Neural progenitor cell (in vitro differentiated cells): ENCODE measurements around the gene MACROD2. TPM values are rescaled to one million over a fixed set of nuclear protein-coding genes. Genes with fewer than 3 reads are reported as not detected.
A peak's percentile ranks its signal among the peaks of the same experiment; 100 is the strongest.

ENCODE experiments used
- DNase-seq: peaks from one replicate; pipeline ENCODE4 v3.0.0-alpha.2; 2016; ENCODE audit warnings: low spot score
- H2AFZ ChIP-seq: fragments of 200-600 bp; sonication (generic); replicated peaks from 2 replicates; pipeline ENCODE4 v1.6.1; 2016; ENCODE audit warnings: antibody characterized with exemption
- H3F3A ChIP-seq: fragments of 200-600 bp; sonication (generic); 2 replicates; pipeline ENCODE4 v1.6.1; 2016; ENCODE audit warnings: antibody characterized with exemption, low read depth
- H3K27ac ChIP-seq: fragments of 200-600 bp; sonication (generic); 2 replicates; pipeline ENCODE4 v1.5.1; 2016; ENCODE audit warnings: mild to moderate bottlenecking
- H3K27me3 ChIP-seq: fragments of 200-600 bp; sonication (generic); 2 replicates; pipeline ENCODE4 v1.6.1; 2016; ENCODE audit warnings: mild to moderate bottlenecking, moderate library complexity
- H3K36me3 ChIP-seq: fragments of 200-600 bp; sonication (generic); 2 replicates; pipeline ENCODE4 v1.5.1; 2016
- H3K4me1 ChIP-seq: fragments of 200-600 bp; sonication (generic); 2 replicates; pipeline ENCODE4 v1.6.1; 2016; ENCODE audit warnings: mixed run types
- H3K4me2 ChIP-seq: fragments of 200-600 bp; sonication (generic); 2 replicates; pipeline ENCODE4 v1.6.1; 2016
- H3K4me3 ChIP-seq: fragments of 200-600 bp; sonication (generic); 2 replicates; pipeline ENCODE4 v1.5.1; 2016
- H3K79me2 ChIP-seq: fragments of 200-600 bp; sonication (generic); 2 replicates; pipeline ENCODE4 v1.6.1; 2016; ENCODE audit warnings: low read depth
- H3K9ac ChIP-seq: fragments of 200-600 bp; sonication (generic); 2 replicates; pipeline ENCODE4 v1.6.1; 2016
- H3K9me3 ChIP-seq: fragments of 200-600 bp; sonication (generic); 2 replicates; pipeline ENCODE4 v1.5.1; 2016; ENCODE audit warnings: low read depth
- H4K20me1 ChIP-seq: fragments of 200-600 bp; sonication (generic); 2 replicates; pipeline ENCODE4 v1.6.1; 2016; ENCODE audit warnings: low read depth
- H3K27ac Mint-ChIP-seq: 3 replicates; pipeline ENCODE4 v1.8.0; 2021; ENCODE audit warnings: mixed read lengths
- H3K27me3 Mint-ChIP-seq: 2 replicates; pipeline ENCODE4 v1.8.0; 2022; ENCODE audit warnings: low read depth, mild to moderate bottlenecking, inconsistent platforms, moderate library complexity, mixed read lengths; ENCODE audit not compliant: insufficient read depth
- H3K36me3 Mint-ChIP-seq: 3 replicates; pipeline ENCODE4 v1.8.0; 2021; ENCODE audit warnings: mixed read lengths
- H3K4me1 Mint-ChIP-seq: 3 replicates; pipeline ENCODE4 v1.8.0; 2021; ENCODE audit warnings: mixed read lengths
- H3K4me3 Mint-ChIP-seq: 3 replicates; pipeline ENCODE4 v1.8.0; 2021; ENCODE audit warnings: mild to moderate bottlenecking, moderate library complexity, mixed read lengths
- H3K9me3 Mint-ChIP-seq: 3 replicates; pipeline ENCODE4 v1.8.0; 2020; ENCODE audit warnings: mixed read lengths
- CTCF ChIP-seq: fragments of 200-600 bp; sonication (generic); IDR thresholded peaks from 2 replicates; pipeline ENCODE4 v1.5.1; 2017; ENCODE audit warnings: antibody characterized with exemption, mild to moderate bottlenecking
- EZH2 ChIP-seq: fragments of 200-600 bp; sonication (generic); IDR thresholded peaks from 2 replicates; pipeline ENCODE4 v1.6.1; 2017; ENCODE audit warnings: antibody characterized with exemption, mild to moderate bottlenecking, moderate library complexity
- EZH2phosphoT487 ChIP-seq: fragments of 200-600 bp; sonication (generic); IDR thresholded peaks from 2 replicates; pipeline ENCODE4 v1.6.1; 2017; ENCODE audit warnings: antibody characterized with exemption
- total RNA-seq: library from RNA; depleted of rRNA; stranded (reverse); fragments of >200 nt; gene quantifications from 2 replicates; pipeline ENCODE4 v1.2.3, GENCODE V29; 2015; ENCODE audit warnings: low replicate concordance

Gene MACROD2
- total RNA-seq, 1 donor from 2014 or later, result 11.9 TPM

DNA sequence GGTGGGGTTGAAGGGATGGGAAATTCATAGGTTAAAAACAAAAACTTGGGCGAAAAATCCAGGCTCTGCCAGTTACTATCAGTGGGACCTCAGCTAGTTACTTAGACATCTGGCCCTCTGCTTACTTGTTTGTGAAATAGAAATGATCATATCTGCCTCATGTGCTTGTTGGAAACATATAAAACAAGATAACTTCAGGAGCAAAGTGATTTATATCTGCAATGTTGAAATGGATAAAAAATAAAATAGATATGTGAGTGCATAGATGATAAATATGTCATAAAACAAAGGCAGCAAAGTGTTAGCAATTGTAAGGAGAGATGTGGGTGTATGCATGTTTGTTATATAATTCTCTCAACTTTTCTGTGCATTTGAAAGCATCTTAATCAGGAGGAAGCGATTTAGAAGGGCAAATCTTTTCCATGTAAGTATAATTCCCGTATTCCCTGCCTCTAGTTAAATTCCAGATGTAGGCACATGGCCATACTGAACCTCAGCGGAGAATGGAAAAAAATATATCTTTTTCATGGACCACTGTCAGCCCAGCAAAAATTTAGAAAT lies 921.1 kb downstream of the MACROD2 start:
- Mint-ChIP-seq H3K4me3 (no peak overlapping the region), H3K36me3 (no peaks in the 10 kb centered on the region), H3K9me3 (no peaks in the 10 kb centered on the region), H3K4me1 (peaks cover 46% of the 10 kb centered on the region), H3K27me3 (no peaks in the 10 kb centered on the region), H3K27ac (no peak overlapping the region)
- Histone ChIP-seq H3K27ac (no peak overlapping the region), H3K9ac (no peak overlapping the region), H4K20me1 (no peaks in the 10 kb centered on the region), H3K79me2 (no peaks in the 10 kb centered on the region), H2AFZ (peak overlapping the region; percentile 65), H3K4me3 (no peak overlapping the region), H3K4me1 (peaks cover 24% of the 10 kb centered on the region), H3K4me2 (no peak overlapping the region), H3K9me3 (no peaks in the 10 kb centered on the region), H3K36me3 (no peaks in the 10 kb centered on the region), H3K27me3 (no peaks in the 10 kb centered on the region), H3F3A (peaks cover 21% of the 10 kb centered on the region)
- no peak for DNase-seq
- no peak for TF ChIP-seq EZH2phosphoT487

DNA sequence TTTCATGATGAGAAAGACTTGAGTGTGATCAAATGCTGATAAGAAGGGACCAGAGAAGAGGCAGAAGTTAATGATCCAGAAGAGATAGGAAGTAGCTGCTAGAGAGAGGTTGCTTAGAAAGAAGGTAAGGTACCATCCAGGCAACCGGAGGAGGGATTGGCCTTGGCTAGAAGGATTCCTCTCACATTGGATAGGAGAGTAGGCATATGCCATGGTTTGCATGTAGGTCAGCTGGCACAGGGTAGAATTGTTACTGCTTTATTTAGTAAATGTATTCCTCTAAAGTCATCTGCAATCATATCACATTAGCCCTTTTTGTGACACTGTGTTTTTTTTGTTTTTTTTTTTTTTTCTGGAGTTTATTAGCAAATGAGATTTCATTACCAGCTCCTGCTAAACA lies 923.0 kb downstream of the MACROD2 start:
- TF ChIP-seq EZH2 (no peak), CTCF (no peak)
- Histone ChIP-seq H3K4me1 (peaks cover 35% of the 10 kb centered on the region), H3K79me2 (no peaks in the 10 kb centered on the region), H3K27me3 (no peaks in the 10 kb centered on the region), H3K27ac (no peak overlapping the region), H3F3A (peaks cover 21% of the 10 kb centered on the region), H4K20me1 (no peaks in the 10 kb centered on the region), H3K36me3 (no peaks in the 10 kb centered on the region), H3K9me3 (no peaks in the 10 kb centered on the region), H3K4me3 (no peak overlapping the region), H3K4me2 (no peak overlapping the region), H2AFZ (no peak overlapping the region), H3K9ac (no peak overlapping the region)
- Mint-ChIP-seq H3K36me3 (no peaks in the 10 kb centered on the region), H3K4me3 (no peak overlapping the region), H3K27ac (no peak overlapping the region), H3K4me1 (peaks cover 53% of the 10 kb centered on the region), H3K9me3 (no peaks in the 10 kb centered on the region), H3K27me3 (no peaks in the 10 kb centered on the region)
- DNase-seq, result no peak

DNA sequence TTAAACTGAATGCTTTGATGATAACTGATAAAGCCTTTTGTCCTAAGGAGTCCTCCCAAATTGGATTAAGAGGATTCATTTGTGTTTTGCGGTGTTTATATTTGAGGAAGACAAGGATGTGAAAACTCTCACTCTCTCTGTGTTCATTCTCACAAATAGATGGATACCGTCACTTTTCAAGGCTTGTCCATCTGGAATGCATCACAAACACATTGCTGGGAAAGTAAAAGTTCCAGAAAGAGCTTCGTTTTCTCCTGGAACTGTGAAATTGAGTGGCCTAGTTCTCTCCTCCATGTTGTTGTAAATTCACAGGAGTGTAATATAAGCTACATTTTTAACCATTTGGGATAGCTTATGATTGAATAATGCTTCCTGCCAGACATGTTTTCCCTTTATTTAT lies 923.7 kb downstream of the MACROD2 start:
- Histone ChIP-seq H3K9ac (no peak overlapping the region), H3K27ac (peak overlapping the region; percentile 2), H2AFZ (peak overlapping the region; percentile 80), H3K9me3 (no peaks in the 10 kb centered on the region), H3K27me3 (no peaks in the 10 kb centered on the region), H3K79me2 (no peaks in the 10 kb centered on the region), H3F3A (peaks cover 21% of the 10 kb centered on the region), H3K4me1 (peaks cover 37% of the 10 kb centered on the region), H3K4me3 (no peak overlapping the region), H3K4me2 (peak overlapping the region; percentile 45), H4K20me1 (no peaks in the 10 kb centered on the region), H3K36me3 (no peaks in the 10 kb centered on the region)
- peak overlapping the region; percentile 81 for H3K27ac Mint-ChIP-seq
- H3K4me3 Mint-ChIP-seq, result no peak overlapping the region
- no peak for DNase-seq
- no peaks in the 10 kb centered on the region for H3K36me3 Mint-ChIP-seq
- TF ChIP-seq EZH2phosphoT487 (no peak), EZH2 (no peak), CTCF (no peak)
- H3K27me3 Mint-ChIP-seq, result no peaks in the 10 kb centered on the region
- H3K4me1 Mint-ChIP-seq, result peaks cover 55% of the 10 kb centered on the region
- H3K9me3 Mint-ChIP-seq, result no peaks in the 10 kb centered on the region

DNA sequence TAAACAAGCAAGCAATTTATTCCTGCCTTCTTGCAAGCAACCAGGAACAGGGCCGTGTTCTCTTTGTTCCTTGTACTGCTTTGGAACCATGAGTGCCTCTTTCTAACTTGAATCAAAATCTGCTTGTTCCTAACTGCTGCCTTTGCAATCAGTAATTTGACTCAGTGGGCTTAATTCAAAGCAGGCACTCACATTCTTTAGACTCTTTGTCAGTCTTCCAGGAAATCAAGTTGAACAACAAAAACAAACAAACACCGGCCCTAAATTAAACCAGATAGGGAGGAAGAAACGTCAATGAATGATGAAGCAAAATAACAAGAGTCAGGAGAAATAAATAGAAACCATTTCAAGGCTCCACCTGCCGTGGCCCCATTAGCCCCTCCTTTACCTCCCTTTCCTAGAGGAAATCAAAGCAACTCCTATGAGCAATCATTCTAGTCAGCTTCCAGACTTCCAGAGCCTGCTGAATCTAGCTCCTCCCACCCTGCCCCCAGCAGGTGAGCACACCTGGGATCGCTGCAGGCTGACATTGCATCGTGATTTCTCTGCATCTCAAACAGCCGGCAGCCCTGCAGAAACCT lies 924.3 kb downstream of the MACROD2 start:
- H2AFZ ChIP-seq, result peak overlapping the region; percentile 80
- H3K4me1 Mint-ChIP-seq, result peaks cover 52% of the 10 kb centered on the region
- H3K4me3 Mint-ChIP-seq, result peak overlapping the region; percentile 1

More for the DNA sequence above, 924.3 kb downstream of the MACROD2 start:
- Mint-ChIP-seq H3K9me3 (no peaks in the 10 kb centered on the region), H3K27ac (peak overlapping the region; percentile 81), H3K36me3 (no peaks in the 10 kb centered on the region), H3K27me3 (no peaks in the 10 kb centered on the region)
- Histone ChIP-seq H3K27me3 (no peaks in the 10 kb centered on the region), H3K4me2 (peak overlapping the region; percentile 45), H3K9ac (no peak overlapping the region), H3K36me3 (no peaks in the 10 kb centered on the region), H3K4me3 (no peak overlapping the region), H4K20me1 (no peaks in the 10 kb centered on the region), H3K79me2 (no peaks in the 10 kb centered on the region), H3K4me1 (peaks cover 37% of the 10 kb centered on the region), H3F3A (peaks cover 21% of the 10 kb centered on the region), H3K27ac (peak overlapping the region; percentile 2), H3K9me3 (no peaks in the 10 kb centered on the region)
- TF ChIP-seq EZH2, result no peak
- no peak for TF ChIP-seq EZH2phosphoT487
- TF ChIP-seq CTCF, result no peak
- peak; percentile 14 for DNase-seq
